DMS53 treated with DMSO at 0.1 percent for 48 hours (cell line): Measurements from ENCODE around the gene MYO18B.

ENCODE experiments used
- DNase-seq: peaks from one replicate; lab custom pipeline; 2025; ENCODE audit not compliant: unreplicated experiment; lab: John Stamatoyannopoulos, UW

The MYO18B gene

DNA sequence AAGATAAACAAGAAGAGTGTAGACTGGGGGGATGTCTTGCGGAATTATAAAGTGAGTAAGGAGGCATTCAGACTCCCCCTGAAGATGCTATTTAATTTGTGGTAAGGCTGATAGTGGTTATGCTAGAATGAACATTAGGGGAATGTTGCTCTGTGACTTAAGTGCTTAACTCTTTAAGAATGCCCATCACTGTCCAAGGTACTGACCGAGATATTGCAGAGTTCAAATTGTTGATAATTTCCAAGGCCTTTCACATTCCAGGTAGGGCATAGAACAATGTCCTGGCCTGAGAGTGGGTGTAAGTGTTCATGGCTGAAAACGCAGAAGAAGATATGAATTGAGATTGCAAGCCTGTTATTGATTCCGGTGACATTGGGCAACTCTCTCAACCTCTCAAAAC lies 337.0 kb downstream of the MYO18B start:
- DNase-seq: no peak
